Measurements from ENCODE around the gene RAP1GDS1. TPM values are rescaled to one million over a fixed set of nuclear protein-coding genes. Genes with fewer than 3 reads are reported as not detected.
A peak's percentile ranks its signal among the peaks of the same experiment; 100 is the strongest.

RAP1GDS1 gene, protein sequence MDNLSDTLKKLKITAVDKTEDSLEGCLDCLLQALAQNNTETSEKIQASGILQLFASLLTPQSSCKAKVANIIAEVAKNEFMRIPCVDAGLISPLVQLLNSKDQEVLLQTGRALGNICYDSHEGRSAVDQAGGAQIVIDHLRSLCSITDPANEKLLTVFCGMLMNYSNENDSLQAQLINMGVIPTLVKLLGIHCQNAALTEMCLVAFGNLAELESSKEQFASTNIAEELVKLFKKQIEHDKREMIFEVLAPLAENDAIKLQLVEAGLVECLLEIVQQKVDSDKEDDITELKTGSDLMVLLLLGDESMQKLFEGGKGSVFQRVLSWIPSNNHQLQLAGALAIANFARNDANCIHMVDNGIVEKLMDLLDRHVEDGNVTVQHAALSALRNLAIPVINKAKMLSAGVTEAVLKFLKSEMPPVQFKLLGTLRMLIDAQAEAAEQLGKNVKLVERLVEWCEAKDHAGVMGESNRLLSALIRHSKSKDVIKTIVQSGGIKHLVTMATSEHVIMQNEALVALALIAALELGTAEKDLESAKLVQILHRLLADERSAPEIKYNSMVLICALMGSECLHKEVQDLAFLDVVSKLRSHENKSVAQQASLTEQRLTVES
- 10 to 100 TPM; 41.0 to 47.0 TPM for total RNA-seq
- 54.9 to 83.3 reads per million in 2 donors for total RNA-seq

DNA sequence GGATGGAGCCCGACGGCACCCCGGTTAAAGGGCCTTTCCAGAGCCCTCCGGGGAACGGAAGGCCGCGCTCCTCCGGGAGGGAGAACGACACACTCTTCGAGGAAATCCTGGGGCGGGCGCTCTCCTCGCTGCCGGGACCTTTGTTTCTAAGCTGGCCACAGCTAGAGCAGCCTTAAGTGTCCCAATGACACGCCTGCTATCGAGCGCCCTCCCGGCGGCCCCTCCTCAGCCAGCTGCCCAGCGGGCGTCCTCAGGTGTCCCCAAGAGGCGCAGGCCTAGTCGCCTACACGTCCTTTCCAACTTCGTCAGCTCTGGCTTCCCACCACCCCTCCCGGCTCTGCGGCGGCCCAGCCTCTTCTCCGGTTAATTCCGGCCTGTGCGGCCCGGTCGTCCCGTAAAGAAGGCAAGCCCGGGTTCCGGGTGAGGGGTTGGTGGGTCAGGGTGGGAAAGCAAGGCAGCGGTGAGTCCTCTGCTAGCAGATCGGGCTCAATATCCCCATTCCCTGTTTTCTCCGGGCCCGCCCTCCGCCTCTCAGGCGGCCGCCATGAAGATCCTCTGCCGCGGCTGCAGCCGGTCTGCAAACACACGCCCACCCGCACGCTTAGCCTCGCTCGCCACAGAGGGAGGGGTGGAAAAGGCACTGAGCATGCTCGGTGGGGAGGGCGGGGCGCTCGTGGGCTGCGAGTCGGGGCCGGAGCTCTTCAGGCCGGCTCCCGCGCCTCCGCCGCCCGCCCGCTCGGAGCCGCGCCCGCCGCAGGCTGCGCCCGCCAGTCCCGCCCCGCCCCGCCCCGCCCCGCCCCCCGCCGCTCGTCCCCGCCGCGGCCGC is at the start of gene RAP1GDS1:
Gene RAP1GDS1 (plus strand): TSS at position 806 of the 826 bp plus-strand sequence. CDS start 182 bp downstream, outside the sequence.
- Mint-ChIP-seq H3K27ac (peak within 1 kb of the TSS; percentile 96), H3K27me3 (no peaks in the 10 kb centered on the region), H3K36me3 (ENCODE audit: low read depth) (peaks cover 2% of the 10 kb centered on the region), H3K4me1 (peaks cover 50% of the 10 kb centered on the region), H3K4me3 (peak within 1 kb of the TSS; percentile 98)
- H3K9me3 ChIP-seq (ENCODE audit: control insufficient read depth, low read length, poor library complexity, severe bottlenecking), result no peaks in the 10 kb centered on the region
- DNase-seq (peak; percentile 73 to 87 (median 85)), ATAC-seq (peak; percentile 83)

DNA sequence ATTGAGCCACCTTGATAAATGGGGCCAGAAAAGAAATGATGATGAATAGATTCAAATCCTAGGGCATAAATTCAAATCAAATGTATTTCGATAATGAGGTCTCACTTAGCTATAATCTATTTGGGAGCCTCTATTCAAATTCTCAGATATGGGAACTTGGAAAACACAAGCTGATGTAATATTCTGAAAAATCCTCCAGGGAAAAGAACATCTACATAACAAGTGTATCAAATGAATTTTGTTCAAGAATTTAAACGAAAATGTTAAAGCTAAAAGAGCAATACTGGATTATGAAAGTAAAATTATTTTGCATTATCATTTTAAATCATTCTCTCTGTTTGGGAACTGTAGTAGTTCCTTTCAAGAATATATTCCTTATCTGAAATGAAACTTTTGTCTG is 38.9 kb upstream of the RAP1GDS1 start:
- ATAC-seq (no peak), DNase-seq (no peak)
- Mint-ChIP-seq H3K36me3 (ENCODE audit: low read depth) (no peaks in the 10 kb centered on the region), H3K27ac (no peak overlapping the region), H3K4me1 (no peaks in the 10 kb centered on the region), H3K4me3 (no peak overlapping the region), H3K27me3 (peaks cover 13% of the 10 kb centered on the region)
- no peaks in the 10 kb centered on the region for H3K9me3 ChIP-seq (ENCODE audit: control insufficient read depth, low read length, poor library complexity, severe bottlenecking)

DNA sequence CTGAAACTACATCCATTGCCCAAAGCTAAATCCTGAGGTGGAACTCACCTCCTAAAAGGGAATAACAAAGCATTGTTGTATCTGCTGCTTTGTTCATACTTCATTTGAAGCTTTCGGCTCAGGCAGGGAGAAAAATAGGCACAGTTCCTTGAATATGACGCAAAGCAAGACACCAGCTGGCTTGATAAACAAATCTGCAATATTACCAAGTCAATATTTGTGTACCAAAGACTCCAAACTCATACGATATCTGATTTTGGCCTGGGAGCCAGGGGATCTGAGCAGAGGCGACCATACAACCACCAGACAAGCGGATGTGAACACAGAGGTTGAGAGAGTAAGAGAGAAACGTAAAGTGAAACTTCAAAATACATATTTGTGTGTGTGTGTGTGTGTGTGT is 34.8 kb upstream of the RAP1GDS1 start:
- no peaks in the 10 kb centered on the region for H3K4me1 Mint-ChIP-seq

DNA sequence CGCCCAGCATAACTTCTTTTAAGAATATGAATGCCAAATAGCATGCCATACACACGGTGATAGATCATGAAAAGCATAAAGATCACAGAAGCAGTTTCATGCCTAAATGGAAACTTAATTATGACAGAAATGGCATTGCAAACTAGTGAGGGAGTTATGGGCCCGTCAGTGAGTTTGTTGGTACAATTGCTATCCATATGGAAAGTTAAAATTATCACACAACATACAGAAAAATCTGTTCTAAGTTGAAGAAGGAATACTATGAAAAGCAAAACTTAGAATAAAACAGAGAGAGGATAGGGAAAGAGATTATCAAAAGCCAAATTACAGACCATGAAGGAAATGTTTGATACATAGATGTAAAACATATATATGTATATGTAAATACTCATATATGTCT is 30.2 kb upstream of the RAP1GDS1 start:
- Mint-ChIP-seq H3K4me3 (no peak overlapping the region), H3K36me3 (ENCODE audit: low read depth) (no peaks in the 10 kb centered on the region)

More for the DNA sequence above, 34.8 kb upstream of the RAP1GDS1 start:
- Mint-ChIP-seq H3K27me3 (no peaks in the 10 kb centered on the region), H3K27ac (no peak overlapping the region), H3K36me3 (ENCODE audit: low read depth) (no peaks in the 10 kb centered on the region), H3K4me3 (no peak overlapping the region)
- ATAC-seq (no peak), DNase-seq (no peak)
- H3K9me3 ChIP-seq (ENCODE audit: control insufficient read depth, low read length, poor library complexity, severe bottlenecking), result no peaks in the 10 kb centered on the region

DNA sequence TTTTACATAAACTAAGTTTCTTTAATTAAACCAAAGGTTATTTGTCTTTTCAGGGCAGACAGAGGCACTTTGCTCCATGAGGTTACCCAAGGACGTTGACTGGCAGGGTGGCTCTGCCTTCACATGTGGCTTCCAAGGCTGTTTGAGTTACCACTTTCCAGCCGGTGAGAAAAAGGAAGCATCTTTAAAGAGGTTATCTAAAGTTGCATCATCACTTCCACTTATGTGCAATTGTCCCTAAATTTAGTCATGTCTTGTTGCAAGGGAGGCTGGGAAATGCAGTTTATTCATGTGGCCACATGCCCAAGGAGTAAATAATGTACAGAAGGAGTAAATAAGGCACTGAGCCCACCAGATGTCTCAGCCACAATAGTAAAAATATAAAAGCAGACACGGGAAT is 29.0 kb upstream of the RAP1GDS1 start:
- ATAC-seq (no peak), DNase-seq (no peak)
- no peaks in the 10 kb centered on the region for H3K27me3 Mint-ChIP-seq
- no peaks in the 10 kb centered on the region for H3K36me3 Mint-ChIP-seq (ENCODE audit: low read depth)
- no peak overlapping the region for H3K27ac Mint-ChIP-seq
- H3K4me3 Mint-ChIP-seq, result no peak overlapping the region
- H3K9me3 ChIP-seq (ENCODE audit: control insufficient read depth, low read length, poor library complexity, severe bottlenecking), result no peaks in the 10 kb centered on the region
- peaks cover 2% of the 10 kb centered on the region for H3K4me1 Mint-ChIP-seq

More for the DNA sequence above, 30.2 kb upstream of the RAP1GDS1 start:
- no peaks in the 10 kb centered on the region for H3K9me3 ChIP-seq (ENCODE audit: control insufficient read depth, low read length, poor library complexity, severe bottlenecking)
- no peak for DNase-seq
- ATAC-seq, result no peak
- no peaks in the 10 kb centered on the region for H3K27me3 Mint-ChIP-seq
- peaks cover 2% of the 10 kb centered on the region for H3K4me1 Mint-ChIP-seq
- no peak overlapping the region for H3K27ac Mint-ChIP-seq

DNA sequence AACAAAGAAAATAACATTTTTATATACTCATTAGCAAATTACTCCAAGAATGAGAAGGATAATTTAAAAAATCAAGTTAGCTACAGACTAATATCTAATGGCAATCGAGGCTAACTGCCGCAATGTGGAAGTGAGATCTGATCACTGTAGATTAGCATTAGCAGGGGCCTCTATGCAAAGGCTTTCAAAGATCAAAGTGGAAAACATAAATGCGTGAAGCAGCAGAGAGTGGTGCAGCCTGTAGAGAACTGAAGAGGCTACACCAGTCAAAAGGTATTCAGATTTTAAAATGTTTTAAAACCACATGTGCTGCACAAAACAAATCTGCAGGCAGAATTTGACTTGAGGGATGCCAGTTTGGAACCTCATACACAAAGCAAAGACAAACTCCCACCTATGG is 24.0 kb upstream of the RAP1GDS1 start:
- peaks cover 16% of the 10 kb centered on the region for H3K27me3 Mint-ChIP-seq
- ATAC-seq (no peak), DNase-seq (no peak)
- H3K36me3 Mint-ChIP-seq (ENCODE audit: low read depth), result no peaks in the 10 kb centered on the region
- H3K4me1 Mint-ChIP-seq, result peaks cover 2% of the 10 kb centered on the region
- H3K27ac Mint-ChIP-seq, result no peak overlapping the region
- no peak overlapping the region for H3K4me3 Mint-ChIP-seq
- no peaks in the 10 kb centered on the region for H3K9me3 ChIP-seq (ENCODE audit: control insufficient read depth, low read length, poor library complexity, severe bottlenecking)

DNA sequence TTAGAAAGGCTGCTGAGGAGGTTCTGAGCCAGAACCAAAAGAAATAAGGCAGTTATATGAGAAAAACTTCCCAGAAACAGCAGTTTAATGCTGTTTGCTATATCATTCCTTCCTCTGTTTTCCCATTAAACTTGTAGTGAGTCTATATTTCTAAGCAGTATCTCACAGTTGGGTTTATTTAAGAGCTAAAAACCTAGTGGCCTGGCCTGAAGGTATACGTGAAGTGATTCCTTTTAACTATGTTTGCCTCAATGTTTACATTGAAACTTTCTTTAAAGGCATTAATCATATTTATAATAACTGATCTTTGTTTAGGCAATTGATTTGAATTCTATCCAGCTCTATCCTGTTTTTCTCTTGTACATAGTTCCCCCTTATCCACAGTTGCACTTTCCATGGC is 19.1 kb upstream of the RAP1GDS1 start:
- no peak overlapping the region for H3K27ac Mint-ChIP-seq
- peaks cover 3% of the 10 kb centered on the region for H3K36me3 Mint-ChIP-seq (ENCODE audit: low read depth)
- peaks cover 28% of the 10 kb centered on the region for H3K27me3 Mint-ChIP-seq
- H3K4me1 Mint-ChIP-seq, result no peaks in the 10 kb centered on the region
- H3K9me3 ChIP-seq (ENCODE audit: control insufficient read depth, low read length, poor library complexity, severe bottlenecking), result no peaks in the 10 kb centered on the region
- DNase-seq (no peak), ATAC-seq (no peak)
- no peak overlapping the region for H3K4me3 Mint-ChIP-seq

DNA sequence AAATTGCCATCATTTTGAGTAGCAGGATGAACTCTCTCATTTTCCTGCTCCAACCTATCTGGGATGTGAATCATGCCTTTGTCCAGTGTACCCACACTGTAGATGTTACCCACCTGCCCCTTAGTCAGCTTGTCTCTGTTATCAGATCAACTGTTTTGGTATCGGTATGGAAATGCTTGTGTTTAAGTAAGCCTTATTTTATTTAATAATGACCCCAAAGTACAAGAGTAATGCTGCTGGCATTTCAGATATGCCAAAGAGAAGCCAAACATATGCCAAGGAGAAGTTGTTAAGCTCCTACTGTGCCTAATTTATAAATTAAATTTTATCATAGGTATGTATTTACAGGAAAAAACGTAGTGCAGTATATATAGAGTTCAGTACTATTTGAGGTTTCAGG is 18.6 kb upstream of the RAP1GDS1 start:
- Mint-ChIP-seq H3K4me3 (no peak overlapping the region), H3K4me1 (no peaks in the 10 kb centered on the region), H3K36me3 (ENCODE audit: low read depth) (peaks cover 3% of the 10 kb centered on the region), H3K27me3 (peaks cover 25% of the 10 kb centered on the region), H3K27ac (no peak overlapping the region)
- no peaks in the 10 kb centered on the region for H3K9me3 ChIP-seq (ENCODE audit: control insufficient read depth, low read length, poor library complexity, severe bottlenecking)
- DNase-seq (no peak), ATAC-seq (no peak)

DNA sequence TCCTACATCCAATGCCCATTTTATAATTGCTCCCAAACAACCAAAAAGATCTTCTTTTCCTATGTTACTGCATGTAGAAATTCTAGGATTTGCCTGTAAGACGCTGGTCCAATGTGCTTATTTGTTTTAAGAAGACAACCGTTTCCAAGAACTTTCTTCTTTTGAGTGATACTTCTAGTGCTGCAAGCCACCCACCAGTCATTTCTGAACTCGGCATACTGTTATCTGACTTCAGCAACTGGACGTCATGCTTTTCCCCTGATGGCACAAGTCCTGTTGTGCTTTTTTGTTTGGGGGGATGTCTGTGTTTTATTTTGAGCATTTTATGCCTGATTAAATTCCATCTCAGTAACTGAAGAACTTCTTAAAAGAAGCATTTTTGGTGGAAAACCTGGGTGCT is 16.0 kb upstream of the RAP1GDS1 start:
- ATAC-seq (no peak), DNase-seq (no peak)
- no peaks in the 10 kb centered on the region for H3K9me3 ChIP-seq (ENCODE audit: control insufficient read depth, low read length, poor library complexity, severe bottlenecking)
- Mint-ChIP-seq H3K27me3 (peaks cover 22% of the 10 kb centered on the region), H3K4me3 (no peak overlapping the region), H3K27ac (no peak overlapping the region), H3K4me1 (no peaks in the 10 kb centered on the region), H3K36me3 (ENCODE audit: low read depth) (peaks cover 11% of the 10 kb centered on the region)

DNA sequence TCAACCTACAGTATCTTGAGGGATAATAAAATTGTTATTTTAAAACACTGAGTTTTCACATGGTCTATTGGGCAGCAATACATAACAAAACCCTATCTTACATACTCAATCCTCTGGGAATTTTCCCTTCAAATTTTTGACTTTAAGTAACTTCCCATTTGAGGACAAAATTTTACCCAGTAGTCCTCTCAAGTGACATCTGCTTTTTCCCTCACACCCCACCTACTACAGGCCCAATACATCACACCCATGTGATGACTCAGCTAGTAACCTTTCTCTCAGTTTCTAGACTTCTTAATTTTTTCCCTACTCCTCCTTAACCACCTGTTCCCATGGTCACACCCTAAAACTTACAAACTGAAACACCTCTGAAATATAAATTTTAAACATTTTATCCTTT is 12.2 kb upstream of the RAP1GDS1 start:
- no peak for ATAC-seq
- H3K9me3 ChIP-seq (ENCODE audit: control insufficient read depth, low read length, poor library complexity, severe bottlenecking), result peaks cover 3% of the 10 kb centered on the region
- Mint-ChIP-seq H3K4me1 (no peaks in the 10 kb centered on the region), H3K27me3 (peaks cover 12% of the 10 kb centered on the region), H3K36me3 (ENCODE audit: low read depth) (peaks cover 11% of the 10 kb centered on the region), H3K4me3 (no peak overlapping the region), H3K27ac (no peak overlapping the region)
- DNase-seq, result no peak

DNA sequence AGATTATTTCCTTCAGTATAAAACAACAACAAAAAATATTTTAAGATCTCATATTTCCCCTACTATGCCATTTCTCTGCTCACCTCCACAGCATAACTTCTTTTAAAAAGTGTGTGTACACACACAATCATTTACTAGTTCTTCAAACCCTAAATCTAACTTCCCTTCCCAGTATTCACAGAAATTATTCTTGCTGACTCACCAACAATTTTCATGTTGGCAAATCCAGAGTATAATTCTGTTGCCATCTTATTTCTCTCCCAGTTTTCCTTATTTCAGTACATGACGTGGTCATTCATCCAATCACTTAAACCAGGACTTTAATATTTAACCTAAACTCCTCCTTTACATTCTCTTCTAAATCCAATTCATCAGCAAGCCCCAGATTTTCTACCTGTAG is 11.4 kb upstream of the RAP1GDS1 start:
- no peak overlapping the region for H3K4me3 Mint-ChIP-seq

DNA sequence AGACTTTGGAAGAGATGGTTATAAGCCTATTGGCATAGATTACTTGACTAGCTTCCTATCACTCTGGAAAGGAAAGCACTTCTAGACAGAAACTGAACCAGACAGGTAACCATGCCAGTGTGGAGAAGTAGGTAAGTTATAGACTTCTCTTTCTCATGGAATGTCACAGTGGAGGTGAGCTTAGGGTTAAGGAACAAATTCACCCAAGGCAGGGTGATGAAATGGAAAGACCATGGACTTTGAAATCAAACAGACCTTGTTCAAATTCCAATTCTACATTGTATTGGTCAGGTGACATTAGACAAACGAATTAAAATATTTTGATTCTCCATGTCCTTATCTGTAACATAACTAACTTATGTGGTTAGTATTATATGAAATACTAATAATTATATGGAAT is 7.7 kb upstream of the RAP1GDS1 start:
- H3K4me3 Mint-ChIP-seq, result no peak overlapping the region
- ATAC-seq (no peak), DNase-seq (no peak)
- H3K9me3 ChIP-seq (ENCODE audit: control insufficient read depth, low read length, poor library complexity, severe bottlenecking), result peaks cover 3% of the 10 kb centered on the region
- H3K36me3 Mint-ChIP-seq (ENCODE audit: low read depth), result peaks cover 6% of the 10 kb centered on the region
- H3K27me3 Mint-ChIP-seq, result no peaks in the 10 kb centered on the region
- H3K4me1 Mint-ChIP-seq, result peaks cover 7% of the 10 kb centered on the region
- no peak overlapping the region for H3K27ac Mint-ChIP-seq

More for the DNA sequence above, 11.4 kb upstream of the RAP1GDS1 start:
- H3K4me1 Mint-ChIP-seq, result no peaks in the 10 kb centered on the region
- ATAC-seq (no peak), DNase-seq (no peak)
- no peak overlapping the region for H3K27ac Mint-ChIP-seq
- H3K36me3 Mint-ChIP-seq (ENCODE audit: low read depth), result peaks cover 9% of the 10 kb centered on the region
- H3K27me3 Mint-ChIP-seq, result peaks cover 6% of the 10 kb centered on the region
- peaks cover 3% of the 10 kb centered on the region for H3K9me3 ChIP-seq (ENCODE audit: control insufficient read depth, low read length, poor library complexity, severe bottlenecking)

DNA sequence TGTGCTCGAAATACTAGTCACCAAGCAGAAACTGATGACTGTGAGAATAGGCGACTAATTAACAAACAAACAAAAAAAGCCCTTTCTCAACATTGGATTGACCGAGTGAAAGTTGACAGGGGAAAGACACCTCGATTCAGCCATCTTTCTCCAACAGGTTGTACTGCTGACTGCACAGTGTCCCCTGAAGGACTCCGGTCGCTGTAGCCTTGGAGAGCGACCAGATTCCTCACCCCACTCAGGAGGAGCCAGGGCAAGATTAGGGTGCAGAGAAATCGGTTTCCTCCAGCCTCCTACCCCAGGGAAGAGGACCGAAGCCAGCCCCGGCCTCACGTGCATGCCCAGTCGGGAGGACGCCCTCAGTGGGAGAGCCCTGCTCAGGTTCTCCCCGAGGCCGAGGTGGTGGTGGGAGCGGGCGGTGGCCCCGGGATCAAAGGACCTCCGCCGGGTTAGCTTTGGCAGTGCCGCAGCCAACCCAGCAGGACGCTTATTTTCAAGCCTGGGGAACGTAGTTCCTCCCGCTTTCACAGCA is 1.1 kb upstream of the RAP1GDS1 start:
- peak; percentile 3 for ATAC-seq

More for the DNA sequence above, 1.1 kb upstream of the RAP1GDS1 start:
- Mint-ChIP-seq H3K4me3 (peak overlapping the region; percentile 98), H3K27ac (peak overlapping the region; percentile 87), H3K4me1 (peaks cover 44% of the 10 kb centered on the region), H3K36me3 (ENCODE audit: low read depth) (peaks cover 2% of the 10 kb centered on the region), H3K27me3 (no peaks in the 10 kb centered on the region)
- H3K9me3 ChIP-seq (ENCODE audit: control insufficient read depth, low read length, poor library complexity, severe bottlenecking), result no peaks in the 10 kb centered on the region
- peak; percentile 13 to 30 (median 29) for DNase-seq
